Osteoblast (primary cell): ENCODE measurements around the gene ADAMTSL1. TPM values are rescaled to one million over a fixed set of nuclear protein-coding genes. Genes with fewer than 3 reads are reported as not detected.
A peak's percentile ranks its signal among the peaks of the same experiment; 100 is the strongest.

Source experiments
- DNase-seq: peaks from one replicate; pipeline ENCODE4 v3.0.0; 2011; ENCODE audit warnings: low spot score, mixed read lengths; ENCODE audit not compliant: insufficient read length; ENCODE audit errors: missing footprints
- H2AFZ ChIP-seq: 2 replicates; pipeline ENCODE4 v1.6.0; 2011; ENCODE audit warnings: mild to moderate bottlenecking, low read length
- H3K27ac ChIP-seq: 2 replicates; pipeline ENCODE4 v1.5.1; 2011; ENCODE audit warnings: mild to moderate bottlenecking, low read depth, low read length, moderate library complexity
- H3K27me3 ChIP-seq: 2 replicates; pipeline ENCODE4 v1.6.0; 2012; ENCODE audit warnings: mild to moderate bottlenecking, control low read depth, inconsistent platforms, low read length, moderate library complexity; ENCODE audit not compliant: insufficient read depth
- H3K36me3 ChIP-seq: 2 replicates; pipeline ENCODE4 v1.5.1; 2011; ENCODE audit warnings: mild to moderate bottlenecking, low read length, control low read depth, moderate library complexity; ENCODE audit not compliant: insufficient read depth
- H3K4me1 ChIP-seq: 2 replicates; pipeline ENCODE4 v1.5.1; 2011; ENCODE audit warnings: mild to moderate bottlenecking, low read length, control low read depth, moderate library complexity; ENCODE audit not compliant: insufficient read depth
- H3K4me2 ChIP-seq: 2 replicates; pipeline ENCODE4 v1.6.0; 2011; ENCODE audit warnings: mild to moderate bottlenecking, low read length; ENCODE audit not compliant: insufficient read depth
- H3K4me3 ChIP-seq: fragments of 200-600 bp; sonication (generic); 3 replicates; pipeline ENCODE4 v1.5.1; 2012; ENCODE audit warnings: mild to moderate bottlenecking, low read length, inconsistent platforms; ENCODE audit not compliant: insufficient read depth
- H3K79me2 ChIP-seq: 2 replicates; pipeline ENCODE4 v1.6.0; 2012; ENCODE audit warnings: mild to moderate bottlenecking, low read length, control low read depth, inconsistent platforms; ENCODE audit not compliant: insufficient read depth
- H3K9me3 ChIP-seq: 2 replicates; pipeline ENCODE4 v1.5.1; 2011; ENCODE audit warnings: low read depth, low read length, control low read depth
- H4K20me1 ChIP-seq: 2 replicates; pipeline ENCODE4 v1.6.0; 2012; ENCODE audit warnings: mild to moderate bottlenecking, low read length, control low read depth; ENCODE audit not compliant: insufficient read depth
- CTCF ChIP-seq: IDR thresholded peaks from 2 replicates; pipeline ENCODE4 v1.5.1; 2011; ENCODE audit warnings: mild to moderate bottlenecking, low read depth, low read length, moderate library complexity; ENCODE audit errors: extremely low read depth
- total RNA-seq: library from RNA; depleted of rRNA; stranded (reverse); fragments of >200 nt; gene quantifications from 2 replicates; pipeline ENCODE4 v1.2.3, GENCODE V29; 2012

The ADAMTSL1 gene
- total RNA-seq, 1 donor = 54.3 TPM

GRCh38 chr9:18798106-18798505 is 324.2 kb downstream of the ADAMTSL1 start:
- H3K4me3 ChIP-seq = no peak overlapping the region

DNA sequence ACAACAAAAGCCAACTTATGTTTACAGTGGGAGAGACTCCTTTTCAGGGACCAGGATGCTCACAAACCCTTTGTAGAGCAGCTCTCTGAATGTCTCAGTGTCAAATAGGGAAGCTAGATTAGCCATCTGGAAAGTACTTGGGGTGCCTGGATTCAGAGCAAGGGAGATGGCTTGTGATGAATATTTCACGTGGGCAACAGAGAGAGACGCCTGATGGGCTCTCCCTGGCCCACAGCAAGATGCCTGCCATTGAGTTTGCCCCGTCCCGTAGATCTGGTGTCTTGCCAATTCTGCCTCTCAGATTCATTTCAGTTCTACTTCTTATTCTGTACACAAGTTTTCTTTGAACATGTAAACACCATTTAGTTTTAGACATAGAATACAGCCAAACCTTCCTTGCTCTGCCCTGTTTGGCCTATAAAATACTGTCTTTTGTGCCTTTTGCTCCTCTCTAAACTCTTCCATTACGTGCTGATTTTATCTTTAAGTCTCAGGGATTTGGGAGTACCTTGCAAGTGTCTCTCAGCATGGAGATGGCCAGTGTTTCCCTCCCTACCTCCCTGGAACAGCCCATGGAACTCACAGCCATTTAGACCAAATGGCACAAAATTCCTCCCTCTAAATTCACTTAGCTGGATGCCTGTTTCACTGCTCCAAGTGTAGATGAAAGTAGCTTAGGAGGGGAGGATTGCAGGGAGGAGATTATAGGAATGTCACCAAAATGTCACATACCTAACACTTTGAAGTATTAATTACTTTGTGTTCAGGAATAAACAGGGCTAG is 324.7 kb downstream of the ADAMTSL1 start:
- peaks cover 84% of the 10 kb centered on the region for H3K36me3 ChIP-seq
- no peak overlapping the region for H3K4me2 ChIP-seq
- peak overlapping the region; percentile 64 for H3K27ac ChIP-seq
- peaks cover 4% of the 10 kb centered on the region for H4K20me1 ChIP-seq
- DNase-seq = no peak
- peaks cover 9% of the 10 kb centered on the region for H3K4me1 ChIP-seq
- H3K79me2 ChIP-seq = peaks cover 9% of the 10 kb centered on the region
- no peak overlapping the region for H2AFZ ChIP-seq
- no peaks in the 10 kb centered on the region for H3K9me3 ChIP-seq
- H3K27me3 ChIP-seq = no peaks in the 10 kb centered on the region
- no peak overlapping the region for H3K4me3 ChIP-seq
- no peak for TF ChIP-seq CTCF

More at GRCh38 chr9:18798106-18798505, 324.2 kb downstream of the ADAMTSL1 start:
- no peak for DNase-seq
- no peak for TF ChIP-seq CTCF
- Histone ChIP-seq H3K4me2 (no peak overlapping the region), H3K27ac (peak overlapping the region; percentile 64), H3K27me3 (no peaks in the 10 kb centered on the region), H3K36me3 (peaks cover 83% of the 10 kb centered on the region), H3K4me1 (peaks cover 9% of the 10 kb centered on the region), H2AFZ (no peak overlapping the region), H3K79me2 (peaks cover 6% of the 10 kb centered on the region), H3K9me3 (no peaks in the 10 kb centered on the region), H4K20me1 (peaks cover 4% of the 10 kb centered on the region)

DNA sequence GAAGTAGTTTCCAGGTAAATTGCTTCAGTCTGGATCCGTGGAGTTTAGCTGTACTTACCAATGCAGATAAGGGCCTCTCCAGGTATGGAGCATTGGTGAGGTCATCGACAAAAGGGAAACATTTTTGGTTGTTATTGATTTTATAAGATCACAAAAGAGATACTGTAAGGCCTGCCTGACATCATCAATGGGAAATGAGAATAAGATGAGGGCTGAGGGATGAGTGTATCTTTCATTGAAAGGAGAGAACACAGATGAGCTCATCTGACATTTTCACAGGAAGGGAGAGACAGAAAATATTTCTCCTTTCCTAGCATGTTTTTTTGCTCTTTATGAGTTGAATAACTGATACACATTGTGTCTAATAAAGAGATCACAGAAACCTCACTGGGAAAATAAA is 325.5 kb downstream of the ADAMTSL1 start:
- H3K9me3 ChIP-seq = no peaks in the 10 kb centered on the region
- peaks cover 4% of the 10 kb centered on the region for H4K20me1 ChIP-seq
- H3K79me2 ChIP-seq = peaks cover 9% of the 10 kb centered on the region
- H3K4me2 ChIP-seq = no peak overlapping the region
- no peak for TF ChIP-seq CTCF
- no peaks in the 10 kb centered on the region for H3K27me3 ChIP-seq
- no peak for DNase-seq
- H3K36me3 ChIP-seq = peaks cover 77% of the 10 kb centered on the region
- no peak overlapping the region for H3K4me3 ChIP-seq
- H3K4me1 ChIP-seq = peaks cover 9% of the 10 kb centered on the region
- no peak overlapping the region for H2AFZ ChIP-seq
- peak overlapping the region; percentile 64 for H3K27ac ChIP-seq

- Histone ChIP-seq H3K4me2 (no peak overlapping the region), H4K20me1 (peaks cover 4% of the 10 kb centered on the region), H3K4me1 (peaks cover 9% of the 10 kb centered on the region), H3K36me3 (peaks cover 68% of the 10 kb centered on the region), H3K27me3 (no peaks in the 10 kb centered on the region), H3K9me3 (no peaks in the 10 kb centered on the region), H3K27ac (no peak overlapping the region), H3K4me3 (no peak overlapping the region), H3K79me2 (peaks cover 11% of the 10 kb centered on the region), H2AFZ (no peak overlapping the region)
- no peak for TF ChIP-seq CTCF
- no peak for DNase-seq
Observed at GRCh38 chr9:18800579-18800978, 326.6 kb downstream of the ADAMTSL1 start.
